Stimulated activated CD4-positive, alpha-beta T cell treated with anti-CD3 and anti-CD28 coated beads, Interleukin-12 subunit alpha, Interleukin-12 subunit beta, amount 100 ng/mL, for 48 hours (primary cell): ENCODE measurements around the gene ATP2B3.

Experiments used
- DNase-seq, 3 donors: peaks; one replicate each; pipeline ENCODE4 v3.0.0-alpha.2; 2020; ENCODE audit warnings: low read depth in 2 of 3, low spot score in 1 of 3

The ATP2B3 gene

GRCh38 chrX:153610836-153611213 is 93.4 kb downstream of the ATP2B3 start:
- DNase-seq = no peak

- no peak for DNase-seq
Measured at GRCh38 chrX:153611298-153612095, 94.1 kb downstream of the ATP2B3 start.

- DNase-seq = no peak
Measured at GRCh38 chrX:153612413-153612812, 95.0 kb downstream of the ATP2B3 start.

GRCh38 chrX:153614818-153615217 is 97.4 kb downstream of the ATP2B3 start:
- DNase-seq = no peak

- DNase-seq = no peak
Measured at GRCh38 chrX:153620576-153620975, 103.1 kb downstream of the ATP2B3 start.

- DNase-seq = no peak
Measured at GRCh38 chrX:153621949-153622598, 104.6 kb downstream of the ATP2B3 start.

GRCh38 chrX:153622661-153623309 is 105.3 kb downstream of the ATP2B3 start:
- DNase-seq = no peak

GRCh38 chrX:153623310-153624029 is 106.0 kb downstream of the ATP2B3 start:
- DNase-seq = no peak

- DNase-seq = no peak
Measured at GRCh38 chrX:153624196-153625091, 107.0 kb downstream of the ATP2B3 start.

GRCh38 chrX:153625271-153626024 is 108.0 kb downstream of the ATP2B3 start:
- no peak for DNase-seq

- no peak for DNase-seq
Measured at GRCh38 chrX:153626025-153626633, 108.7 kb downstream of the ATP2B3 start.

- DNase-seq = no peak
Measured at GRCh38 chrX:153626863-153627674, 109.6 kb downstream of the ATP2B3 start.

- no peak for DNase-seq
Measured at GRCh38 chrX:153627675-153628111, 110.3 kb downstream of the ATP2B3 start.

GRCh38 chrX:153628129-153628528 is 110.7 kb downstream of the ATP2B3 start:
- no peak for DNase-seq

GRCh38 chrX:153628665-153629064 is 111.2 kb downstream of the ATP2B3 start:
- no peak for DNase-seq

GRCh38 chrX:153631346-153631745 is 113.9 kb downstream of the ATP2B3 start:
- no peak for DNase-seq

- DNase-seq = no peak
Measured at GRCh38 chrX:153631907-153632594, 114.6 kb downstream of the ATP2B3 start.
